DOHH2 (cell line): ENCODE data around the gene CREB5.

Experiments
- EZH2phosphoT487 ChIP-seq: fragments of 200-600 bp; sonication (generic); IDR thresholded peaks from 2 replicates; pipeline ENCODE4 v1.6.1; 2017; ENCODE audit warnings: borderline replicate concordance, mild to moderate bottlenecking, antibody characterized with exemption, low read length, moderate library complexity, mixed read lengths
- TF ChIP-seq, protein P1 (sequence below): fragments of 200-600 bp; sonication (generic); IDR thresholded peaks from one replicate; pipeline ENCODE4 v1.5.1; 2014; ENCODE audit warnings: antibody characterized with exemption, mild to moderate bottlenecking, low read depth, low read length; ENCODE audit not compliant: poor library complexity, severe bottlenecking

DNA sequence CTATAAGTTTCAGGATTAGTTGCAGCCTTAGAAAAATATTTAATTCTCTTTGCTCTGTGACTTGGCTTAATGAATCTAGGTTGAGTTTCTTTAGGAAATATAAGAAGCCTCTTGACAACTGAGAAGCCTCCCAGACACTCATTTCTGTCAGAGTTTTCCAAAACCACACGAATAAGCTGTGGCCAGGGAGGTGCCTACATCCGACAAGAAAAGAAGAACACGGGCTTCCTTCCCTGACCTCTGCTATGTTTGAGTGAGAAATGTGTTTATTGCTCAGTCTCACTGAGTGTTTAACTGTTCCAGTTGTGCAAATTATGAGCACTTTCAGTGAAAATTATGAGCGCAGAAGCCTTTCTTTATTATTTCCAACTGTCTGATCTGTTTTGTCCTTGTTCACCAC, 440.8 kb downstream of the CREB5 start:
- TF ChIP-seq, protein P1, sequence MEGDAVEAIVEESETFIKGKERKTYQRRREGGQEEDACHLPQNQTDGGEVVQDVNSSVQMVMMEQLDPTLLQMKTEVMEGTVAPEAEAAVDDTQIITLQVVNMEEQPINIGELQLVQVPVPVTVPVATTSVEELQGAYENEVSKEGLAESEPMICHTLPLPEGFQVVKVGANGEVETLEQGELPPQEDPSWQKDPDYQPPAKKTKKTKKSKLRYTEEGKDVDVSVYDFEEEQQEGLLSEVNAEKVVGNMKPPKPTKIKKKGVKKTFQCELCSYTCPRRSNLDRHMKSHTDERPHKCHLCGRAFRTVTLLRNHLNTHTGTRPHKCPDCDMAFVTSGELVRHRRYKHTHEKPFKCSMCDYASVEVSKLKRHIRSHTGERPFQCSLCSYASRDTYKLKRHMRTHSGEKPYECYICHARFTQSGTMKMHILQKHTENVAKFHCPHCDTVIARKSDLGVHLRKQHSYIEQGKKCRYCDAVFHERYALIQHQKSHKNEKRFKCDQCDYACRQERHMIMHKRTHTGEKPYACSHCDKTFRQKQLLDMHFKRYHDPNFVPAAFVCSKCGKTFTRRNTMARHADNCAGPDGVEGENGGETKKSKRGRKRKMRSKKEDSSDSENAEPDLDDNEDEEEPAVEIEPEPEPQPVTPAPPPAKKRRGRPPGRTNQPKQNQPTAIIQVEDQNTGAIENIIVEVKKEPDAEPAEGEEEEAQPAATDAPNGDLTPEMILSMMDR, result no peak
- no peak for TF ChIP-seq EZH2phosphoT487
